GM23248 (cell line): ENCODE data around the gene MTURN. TPM values are rescaled to one million over a fixed set of nuclear protein-coding genes. Genes with fewer than 3 reads are reported as not detected.

Experiments
- DNase-seq: peaks from one replicate; pipeline ENCODE4 v3.0.0-alpha.2; 2015
- H2AFZ ChIP-seq: fragments of 200-600 bp; sonication (generic); 2 replicates; pipeline ENCODE4 v1.6.1; 2016; ENCODE audit warnings: antibody characterized with exemption
- H3F3A ChIP-seq: fragments of 200-600 bp; sonication (generic); 2 replicates; pipeline ENCODE4 v1.6.1; 2016; ENCODE audit warnings: mild to moderate bottlenecking, antibody characterized with exemption, mixed run types; ENCODE audit not compliant: insufficient read depth
- H3K27ac ChIP-seq: fragments of 200-600 bp; sonication (generic); 2 replicates; pipeline ENCODE4 v1.5.1; 2016; ENCODE audit warnings: mild to moderate bottlenecking
- H3K27me3 ChIP-seq: fragments of 200-600 bp; sonication (generic); replicated peaks from 2 replicates; pipeline ENCODE4 v1.6.1; 2016; ENCODE audit warnings: mild to moderate bottlenecking; ENCODE audit not compliant: insufficient read depth
- H3K36me3 ChIP-seq: fragments of 200-600 bp; sonication (generic); 2 replicates; pipeline ENCODE4 v1.6.1; 2016; ENCODE audit warnings: low read depth, mild to moderate bottlenecking
- H3K4me1 ChIP-seq: fragments of 200-600 bp; sonication (generic); 2 replicates; pipeline ENCODE4 v1.6.1; 2016; ENCODE audit warnings: mild to moderate bottlenecking; ENCODE audit not compliant: insufficient read depth
- H3K4me2 ChIP-seq: fragments of 200-600 bp; sonication (generic); one replicate; pipeline ENCODE4 v1.6.1; 2016; ENCODE audit warnings: mild to moderate bottlenecking; ENCODE audit not compliant: unreplicated experiment
- H3K4me3 ChIP-seq: fragments of 200-600 bp; sonication (generic); 2 replicates; pipeline ENCODE4 v1.5.1; 2016; ENCODE audit warnings: mild to moderate bottlenecking
- H3K79me2 ChIP-seq: fragments of 200-600 bp; sonication (generic); 2 replicates; pipeline ENCODE4 v1.6.1; 2016; ENCODE audit warnings: mild to moderate bottlenecking; ENCODE audit not compliant: insufficient read depth
- H3K9ac ChIP-seq: fragments of 200-600 bp; sonication (generic); 2 replicates; pipeline ENCODE4 v1.6.1; 2016; ENCODE audit warnings: mild to moderate bottlenecking
- H3K9me2 ChIP-seq: fragments of 200-600 bp; sonication (generic); 2 replicates; pipeline ENCODE4 v1.6.1; 2016; ENCODE audit warnings: mixed run types, mild to moderate bottlenecking, moderate library complexity; ENCODE audit not compliant: insufficient read depth
- H3K9me3 ChIP-seq: fragments of 200-600 bp; sonication (generic); one replicate; pipeline ENCODE4 v1.6.1; 2017; ENCODE audit warnings: low read depth
- H4K20me1 ChIP-seq: fragments of 200-600 bp; sonication (generic); 2 replicates; pipeline ENCODE4 v1.6.0; 2016; ENCODE audit not compliant: insufficient read depth
- EZH2 ChIP-seq: fragments of 200-600 bp; sonication (generic); IDR thresholded peaks from 2 replicates; pipeline ENCODE4 v1.6.1; 2018; ENCODE audit warnings: antibody characterized with exemption, mild to moderate bottlenecking; ENCODE audit not compliant: insufficient read depth, poor library complexity, severe bottlenecking
- EZH2phosphoT487 ChIP-seq: fragments of 200-600 bp; sonication (generic); IDR thresholded peaks from 2 replicates; pipeline ENCODE4 v1.6.1; 2018; ENCODE audit warnings: antibody characterized with exemption, moderate library complexity, mild to moderate bottlenecking, low read depth; ENCODE audit not compliant: insufficient read depth
- whole genome bisulfite sequencing, 2 experiments: methylation state at CpG; one replicate each; pipeline ENCODE4 v1.1.6; 2015 to 2017; ENCODE audit warnings: low lambda C conversion rate in 2 of 2, low coverage in 1 of 2; ENCODE audit errors: missing lambda C conversion rate in 2 of 2; 5-methylcytosine and 5-hydroxymethylcytosine counted together
- in situ Hi-C: fragments of 300-500 bp; cut with MboI; formaldehyde crosslinking; loops from 2 replicates; pipeline ENCODE4 v1.15.0; 2020
- polyA plus RNA-seq: library from polyadenylated mRNA; unstranded; fragments of >200 nt; fragmentation: Nextera tagmentation; extraction: Ambion mirVana; gene quantifications from 2 replicates; pipeline ENCODE4 v1.2.1, GENCODE V29; 2016
- total RNA-seq: library from RNA; depleted of rRNA; stranded (reverse); fragments of >200 nt; shearing (Covaris generic); gene quantifications from 2 replicates; pipeline ENCODE4 v1.2.3, GENCODE V29; 2014

Gene MTURN
- total and polyA plus RNA-seq, 2 experiments from 2014 or later, result 15.9 to 22.5 TPM

DNA sequence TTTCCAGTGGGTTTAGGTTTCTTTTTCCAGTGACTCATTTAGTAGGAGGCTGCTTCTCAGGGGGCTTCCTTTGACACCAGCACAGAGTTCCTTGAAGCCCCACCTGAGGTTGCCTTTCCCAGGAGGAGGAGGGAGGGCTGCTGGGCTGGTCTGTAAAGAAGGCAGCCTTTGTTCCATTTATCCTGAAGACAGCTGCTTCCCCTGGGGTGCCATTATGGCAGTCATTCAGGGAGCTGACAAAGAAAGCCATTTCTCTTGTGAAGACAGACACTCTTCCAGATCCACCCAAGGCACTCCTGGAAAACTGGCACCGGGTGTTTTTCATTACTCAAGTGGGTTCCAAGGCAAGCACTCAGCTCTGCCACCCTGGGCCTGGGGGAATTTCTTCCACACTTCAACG is 54.0 kb downstream of the MTURN start:
- no peaks in the 10 kb centered on the region for H3K27me3 ChIP-seq
- in situ Hi-C loops, result no loop called here
- no peak overlapping the region for H3K4me3 ChIP-seq
- no peaks in the 10 kb centered on the region for H3K4me1 ChIP-seq
- no peak overlapping the region for H2AFZ ChIP-seq
- TF ChIP-seq EZH2, result no peak
- no peak for TF ChIP-seq EZH2phosphoT487
- 76 to 77% methylated on average over 2 of the region's 2 CpGs for WGBS, 2 experiments
- H3K9me3 ChIP-seq, result no peaks in the 10 kb centered on the region
- H3K27ac ChIP-seq, result no peak overlapping the region
- no peaks in the 10 kb centered on the region for H3K79me2 ChIP-seq
- no peaks in the 10 kb centered on the region for H3K9me2 ChIP-seq
- H3F3A ChIP-seq, result no peaks in the 10 kb centered on the region
- H3K4me2 ChIP-seq, result no peak overlapping the region
- H3K9ac ChIP-seq, result no peak overlapping the region
- H3K36me3 ChIP-seq, result no peaks in the 10 kb centered on the region
- no peaks in the 10 kb centered on the region for H4K20me1 ChIP-seq
- no peak for DNase-seq

DNA sequence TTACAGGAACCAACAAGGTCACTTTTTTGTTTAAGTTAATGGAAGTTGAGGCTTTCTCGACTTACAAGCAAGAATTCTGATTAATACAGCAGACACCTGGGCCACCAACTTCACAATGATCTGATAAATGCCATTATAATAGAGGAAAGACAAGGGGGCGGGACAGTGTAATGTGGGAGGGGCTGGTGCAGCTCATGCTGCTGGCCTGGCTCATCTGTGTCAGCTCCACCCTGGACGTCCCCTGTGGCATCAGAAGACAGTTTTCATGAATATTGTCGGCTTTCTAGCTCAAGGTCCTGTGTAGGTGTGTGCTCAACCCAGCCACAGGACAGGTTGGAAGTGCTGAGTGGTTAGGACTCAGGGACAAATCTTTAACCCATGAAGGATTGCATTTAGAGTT is 57.0 kb downstream of the MTURN start:
- WGBS, 2 experiments, result 64 to 67% methylated on average over 4 of the region's 4 CpGs

DNA sequence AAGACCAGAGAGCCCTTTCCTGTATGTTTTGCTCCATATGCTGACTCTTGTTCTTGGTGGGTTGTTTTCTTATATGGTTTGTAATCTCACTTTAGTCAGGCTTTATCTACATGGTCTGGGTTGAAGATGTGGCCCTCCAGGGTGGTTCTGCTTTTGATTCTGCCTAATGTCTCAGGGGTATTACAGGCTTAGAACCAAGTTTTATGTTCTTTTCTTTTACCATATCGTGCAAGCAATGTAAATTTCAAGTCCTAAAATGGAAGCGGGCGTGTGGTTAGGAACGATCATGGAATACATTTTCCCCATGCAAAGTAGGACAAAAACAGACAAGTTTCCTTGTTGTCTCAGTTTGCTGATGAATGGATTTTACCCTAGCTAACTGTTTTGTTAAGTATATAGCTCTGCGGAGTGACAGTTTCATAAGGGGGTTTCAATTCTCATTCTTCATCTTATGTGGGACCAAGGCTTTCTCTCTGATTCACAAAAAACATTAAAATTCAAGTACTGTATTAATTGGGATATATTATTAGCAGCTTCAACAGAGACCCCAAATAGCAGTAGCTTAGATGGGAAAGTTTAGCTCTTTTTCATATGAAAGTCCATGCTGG is 58.7 kb downstream of the MTURN start:
- Histone ChIP-seq H3K36me3 (no peaks in the 10 kb centered on the region), H2AFZ (no peak overlapping the region), H3K9me2 (no peaks in the 10 kb centered on the region), H3K9ac (no peak overlapping the region), H3F3A (no peaks in the 10 kb centered on the region), H4K20me1 (no peaks in the 10 kb centered on the region), H3K9me3 (no peaks in the 10 kb centered on the region), H3K4me2 (no peak overlapping the region), H3K27me3 (no peaks in the 10 kb centered on the region), H3K79me2 (no peaks in the 10 kb centered on the region), H3K4me3 (no peak overlapping the region), H3K4me1 (no peaks in the 10 kb centered on the region), H3K27ac (no peak overlapping the region)
- 82 to 92% methylated on average over 5 of the region's 5 CpGs for WGBS, 2 experiments
- in situ Hi-C loops, result no loop called here
- DNase-seq, result no peak
- TF ChIP-seq EZH2phosphoT487 (no peak), EZH2 (no peak)

More for the DNA sequence above, 57.0 kb downstream of the MTURN start:
- no peaks in the 10 kb centered on the region for H3K27me3 ChIP-seq
- no peak overlapping the region for H3K4me2 ChIP-seq
- no peak overlapping the region for H2AFZ ChIP-seq
- DNase-seq, result no peak
- no peak overlapping the region for H3K9ac ChIP-seq
- H3K9me2 ChIP-seq, result no peaks in the 10 kb centered on the region
- no peaks in the 10 kb centered on the region for H3K9me3 ChIP-seq
- H3K4me1 ChIP-seq, result no peaks in the 10 kb centered on the region
- H3K36me3 ChIP-seq, result no peaks in the 10 kb centered on the region
- H4K20me1 ChIP-seq, result no peaks in the 10 kb centered on the region
- H3K79me2 ChIP-seq, result no peaks in the 10 kb centered on the region
- no peak overlapping the region for H3K27ac ChIP-seq
- no peak for TF ChIP-seq EZH2
- TF ChIP-seq EZH2phosphoT487, result no peak
- H3K4me3 ChIP-seq, result no peak overlapping the region
- no peaks in the 10 kb centered on the region for H3F3A ChIP-seq
- in situ Hi-C loops, result no loop called here

DNA sequence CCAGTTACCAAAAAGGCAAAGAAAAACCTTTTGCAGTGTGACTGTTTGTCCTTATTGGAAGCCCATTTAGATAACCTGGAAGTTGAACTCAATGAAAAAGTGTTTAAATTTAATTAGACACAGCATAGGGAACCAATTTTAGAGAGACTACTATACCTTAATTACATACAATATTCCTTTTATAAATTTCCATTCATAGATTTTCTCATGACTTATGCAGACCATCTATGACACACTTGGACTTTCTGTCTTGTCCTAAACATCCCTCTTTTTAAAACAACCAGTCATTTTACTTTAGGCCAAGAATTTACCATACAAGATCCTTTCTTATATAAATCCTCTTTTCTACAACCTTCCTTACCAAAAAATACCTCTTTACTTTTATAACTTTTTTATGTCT is 61.6 kb downstream of the MTURN start:
- Histone ChIP-seq H3K9me2 (no peaks in the 10 kb centered on the region), H3K4me3 (no peak overlapping the region), H3K9ac (no peak overlapping the region), H3K9me3 (no peaks in the 10 kb centered on the region), H3K27ac (no peak overlapping the region), H3K36me3 (no peaks in the 10 kb centered on the region), H2AFZ (no peak overlapping the region), H3F3A (no peaks in the 10 kb centered on the region), H3K4me1 (no peaks in the 10 kb centered on the region), H3K27me3 (no peaks in the 10 kb centered on the region), H4K20me1 (no peaks in the 10 kb centered on the region), H3K4me2 (no peak overlapping the region), H3K79me2 (no peaks in the 10 kb centered on the region)
- no peak for TF ChIP-seq EZH2phosphoT487
- TF ChIP-seq EZH2, result no peak
- DNase-seq, result no peak
- in situ Hi-C loops, result no loop called here

DNA sequence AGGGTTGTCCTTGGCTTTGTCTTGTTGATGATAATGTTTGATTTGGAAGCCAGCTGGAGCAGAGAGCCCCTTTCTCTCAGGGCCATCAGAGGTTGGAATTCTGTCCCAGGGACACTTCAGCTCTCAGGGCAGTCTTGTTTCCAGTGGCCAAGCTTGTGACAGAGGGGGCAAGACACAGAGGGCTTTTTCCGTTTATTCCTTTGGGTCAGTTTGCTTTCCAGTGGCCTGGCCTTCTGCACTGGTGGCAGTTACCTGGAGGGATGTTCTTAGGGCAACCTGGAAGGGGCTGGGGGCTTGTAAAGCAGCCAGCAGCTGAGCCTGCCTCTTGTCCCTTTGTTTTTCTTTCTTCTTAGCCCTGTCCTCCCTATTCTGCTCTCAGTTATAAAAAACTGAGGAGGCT is 62.7 kb downstream of the MTURN start:
- 67 to 75% methylated on average over 1 of the region's 1 CpG for WGBS, 2 experiments

More for the DNA sequence above, 62.7 kb downstream of the MTURN start:
- Histone ChIP-seq H3K36me3 (no peaks in the 10 kb centered on the region), H3K9ac (no peak overlapping the region), H3K9me2 (no peaks in the 10 kb centered on the region), H3K9me3 (no peaks in the 10 kb centered on the region), H3K27ac (no peak overlapping the region), H4K20me1 (no peaks in the 10 kb centered on the region), H3K4me2 (no peak overlapping the region), H3K4me1 (no peaks in the 10 kb centered on the region), H3K4me3 (no peak overlapping the region), H3K27me3 (no peaks in the 10 kb centered on the region), H3K79me2 (no peaks in the 10 kb centered on the region), H2AFZ (no peak overlapping the region), H3F3A (no peaks in the 10 kb centered on the region)
- DNase-seq, result no peak
- no peak for TF ChIP-seq EZH2
- no peak for TF ChIP-seq EZH2phosphoT487
- in situ Hi-C loops, result no loop called here
